ENCODE results near the gene HINFP.
A peak's percentile ranks its signal among the peaks of the same experiment; 100 is the strongest.

- TF ChIP-seq EZH2 (IDR thresholded peaks at IDR 0.05; ENCODE audit: low read depth, unreplicated experiment) (peak; percentile 37), POLR2AphosphoS5 (IDR thresholded peaks at IDR 0.05; ENCODE audit: low read depth) (no peak), CTCF (conservative IDR thresholded peaks at IDR 0.05; ENCODE audit: low read depth in 2 of 2) (no peak), EZH2phosphoT487 (IDR thresholded peaks at IDR 0.05; ENCODE audit: unreplicated experiment) (no peak), REST (IDR thresholded peaks at IDR 0.05; ENCODE audit: unreplicated experiment) (no peak), JUNB (IDR thresholded peaks at IDR 0.05; ENCODE audit: unreplicated experiment) (no peak), CREB1 (CRISPR knock-in tag; IDR thresholded peaks at IDR 0.05; ENCODE audit: low read depth) (no peak), NANOG (IDR thresholded peaks at IDR 0.05; ENCODE audit: borderline replicate concordance) (no peak), STAT1 (IDR thresholded peaks at IDR 0.05; ENCODE audit: unreplicated experiment) (no peak), ZNF331 (CRISPR knock-in tag; IDR thresholded peaks at IDR 0.05; ENCODE audit: low read depth) (no peak), ZNF114 (CRISPR knock-in tag; IDR thresholded peaks at IDR 0.05) (no peak), ZNF462 (CRISPR knock-in tag; IDR thresholded peaks at IDR 0.05) (no peak)
Measured at GRCh38 chr11:119149018-119149785, 27.8 kb downstream of the HINFP start, which contains the start of gene ABCG4.
